ENCODE data around the gene CCT2. TPM values are rescaled to one million over a fixed set of nuclear protein-coding genes. Genes with fewer than 3 reads are reported as not detected.

CCT2 gene
- 474 and 489 TPM in 2 replicates for total RNA-seq (2014; rRNA removed; shearing (Covaris generic))
- polyA plus RNA-seq (2015; cell fraction: cytosol; rRNA removed) = 222 and 289 TPM in 2 replicates
- 275 and 406 TPM in 2 replicates for polyA plus RNA-seq (2015; cell fraction: nucleus; rRNA removed)

DNA sequence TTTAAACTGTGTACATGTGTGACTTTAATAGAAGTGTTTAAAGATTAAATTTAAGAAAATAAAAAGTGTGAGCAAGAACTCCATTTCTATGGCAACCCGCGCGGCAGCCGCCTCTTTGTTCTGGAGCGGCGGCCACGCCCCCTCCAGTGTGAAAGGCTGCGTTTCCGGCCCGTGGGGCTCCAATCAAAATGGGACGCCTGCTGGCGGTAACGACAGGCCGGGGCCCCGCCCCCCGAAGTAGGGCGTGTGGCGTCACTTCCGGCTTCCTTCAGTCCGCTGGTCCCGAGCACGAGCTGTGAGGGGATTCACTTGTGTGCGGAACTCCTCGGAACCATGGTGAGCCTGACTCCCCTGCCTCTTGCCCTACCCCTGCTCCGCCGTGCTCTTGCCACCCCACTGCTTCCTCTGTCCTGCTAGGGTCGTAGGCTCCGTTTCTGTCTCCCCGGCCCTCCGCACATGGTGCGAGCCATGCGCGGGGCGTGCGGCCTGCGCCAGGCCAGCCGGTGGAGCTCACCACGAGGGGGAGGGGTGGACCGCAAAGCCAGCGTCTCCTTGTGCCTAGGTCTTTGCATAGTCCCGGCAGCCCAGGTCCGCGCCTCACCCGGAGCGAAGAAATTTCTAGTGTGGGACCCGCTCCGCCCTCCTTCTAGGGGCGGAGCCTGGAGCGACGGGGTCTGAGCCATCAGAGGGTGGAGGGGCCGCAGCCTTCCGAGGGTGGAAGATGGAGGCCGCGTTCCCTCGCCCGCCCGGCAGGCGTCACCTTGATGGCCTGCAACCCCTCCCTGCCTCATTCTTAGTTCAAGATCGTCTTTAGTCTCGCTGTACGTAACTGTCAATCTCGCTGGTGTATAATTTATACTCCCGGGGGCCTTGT, at the start of gene CCT2:
TSS of gene CCT2 (plus strand) at position 271 of the 874 bp plus-strand sequence. CDS start at position 334, 63 bp downstream.
- in situ Hi-C loops (cut with HindIII; ENCODE audit: low pct_unique_long_range_greater_than_20kb, low sequenced_read_pairs) = no loop called here
- DNase-seq (ENCODE audit: low read depth, low spot score) = peak; percentile 96

DNA sequence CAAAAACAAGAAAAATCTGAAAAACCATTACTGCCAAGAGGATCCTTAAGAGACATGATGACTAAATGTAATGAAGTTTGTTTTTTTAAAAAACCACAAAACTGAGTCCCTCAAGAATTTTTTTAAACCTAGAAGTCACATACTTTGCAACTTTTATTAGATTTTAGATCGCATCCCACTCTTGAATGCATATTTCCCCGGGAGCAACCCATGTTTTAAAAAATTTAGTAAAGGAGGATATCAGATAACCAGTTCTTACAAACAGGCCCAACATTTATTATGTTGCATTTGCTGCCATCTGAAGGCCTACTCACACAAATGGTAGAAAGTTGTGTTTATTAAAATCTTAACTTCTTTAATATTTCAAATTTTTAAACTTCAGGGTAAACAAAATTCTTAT, 44.3 kb upstream of the CCT2 start:
- DNase-seq (ENCODE audit: low read depth, low spot score) = no peak

DNA sequence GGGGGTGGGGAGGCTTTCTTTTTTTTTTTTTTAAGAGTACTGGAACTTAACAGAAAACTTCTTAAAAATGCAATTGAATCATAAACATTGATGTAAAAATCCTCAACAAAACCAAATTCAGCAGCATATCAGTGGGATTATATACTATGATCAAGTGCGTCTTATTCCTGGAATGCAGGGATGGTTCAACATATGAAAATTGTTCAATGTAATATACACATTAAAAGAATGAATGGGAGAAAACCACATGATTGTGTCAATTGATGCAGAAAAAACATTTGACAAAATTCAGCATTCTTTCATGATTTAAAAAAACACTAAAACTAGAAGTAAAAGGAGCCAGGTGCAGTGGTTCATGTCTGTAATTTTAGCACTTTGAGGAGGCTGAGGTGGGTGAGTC, 41.2 kb upstream of the CCT2 start:
- in situ Hi-C loops (cut with HindIII; ENCODE audit: low pct_unique_long_range_greater_than_20kb, low sequenced_read_pairs) = no loop called here
- no peak for DNase-seq (ENCODE audit: low read depth, low spot score)

More for the DNA sequence above, 44.3 kb upstream of the CCT2 start:
- in situ Hi-C loops (cut with HindIII; ENCODE audit: low pct_unique_long_range_greater_than_20kb, low sequenced_read_pairs) = no loop called here

DNA sequence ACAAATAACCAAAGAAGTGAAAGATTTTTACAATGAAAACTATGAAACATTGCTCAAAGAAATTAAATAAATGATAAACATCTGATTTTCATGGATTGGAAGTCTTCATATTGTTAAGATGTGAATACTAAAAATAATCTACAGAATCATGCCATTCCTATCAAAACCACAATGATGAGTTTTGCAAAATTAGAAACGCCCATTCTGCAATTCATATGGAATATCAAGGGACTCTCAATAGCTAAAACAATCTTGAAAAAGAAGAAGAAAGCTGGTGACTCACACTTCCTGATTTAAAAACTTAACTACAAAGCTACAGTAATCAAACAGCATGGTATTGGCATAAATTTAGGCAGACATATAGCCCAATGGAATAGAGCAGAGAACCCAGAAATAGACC, 40.2 kb upstream of the CCT2 start:
- in situ Hi-C loops (cut with HindIII; ENCODE audit: low pct_unique_long_range_greater_than_20kb, low sequenced_read_pairs) = no loop called here
- no peak for DNase-seq (ENCODE audit: low read depth, low spot score)

DNA sequence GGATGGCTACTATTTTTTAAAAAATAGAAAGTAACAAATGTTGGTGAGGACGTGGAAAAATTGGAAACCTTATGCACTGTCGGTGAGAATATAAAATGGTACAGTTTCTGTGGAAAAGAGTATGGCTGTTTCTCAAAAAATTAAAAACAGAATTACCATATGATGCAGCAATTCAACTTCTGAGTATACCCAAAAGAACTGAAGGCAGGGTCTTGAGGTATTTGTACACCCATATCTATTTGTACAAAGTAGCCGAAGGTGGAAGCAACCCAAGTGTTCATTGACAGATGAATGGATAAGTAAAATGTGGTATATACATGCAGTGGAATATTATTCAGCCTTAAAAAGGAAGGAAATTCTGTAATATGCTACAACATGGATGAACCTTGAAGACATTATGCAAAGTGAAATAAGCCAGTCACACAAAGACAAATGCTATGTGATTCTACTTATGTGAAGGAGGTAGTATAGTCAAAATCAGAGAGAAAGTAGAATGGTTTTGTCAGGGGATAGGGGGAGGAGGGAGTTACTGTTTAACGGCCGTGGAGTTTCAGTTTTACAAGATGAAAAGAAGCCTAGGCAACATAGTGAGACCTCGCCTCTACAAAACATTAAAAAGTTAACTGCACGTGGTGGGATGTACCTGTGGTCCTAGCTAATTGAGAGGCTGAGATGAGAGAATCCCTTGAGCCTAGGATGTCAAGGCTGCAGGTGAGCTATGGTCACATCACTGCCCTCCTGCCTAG, 38.4 kb upstream of the CCT2 start:
- in situ Hi-C loops (cut with HindIII; ENCODE audit: low pct_unique_long_range_greater_than_20kb, low sequenced_read_pairs) = no loop called here

DNA sequence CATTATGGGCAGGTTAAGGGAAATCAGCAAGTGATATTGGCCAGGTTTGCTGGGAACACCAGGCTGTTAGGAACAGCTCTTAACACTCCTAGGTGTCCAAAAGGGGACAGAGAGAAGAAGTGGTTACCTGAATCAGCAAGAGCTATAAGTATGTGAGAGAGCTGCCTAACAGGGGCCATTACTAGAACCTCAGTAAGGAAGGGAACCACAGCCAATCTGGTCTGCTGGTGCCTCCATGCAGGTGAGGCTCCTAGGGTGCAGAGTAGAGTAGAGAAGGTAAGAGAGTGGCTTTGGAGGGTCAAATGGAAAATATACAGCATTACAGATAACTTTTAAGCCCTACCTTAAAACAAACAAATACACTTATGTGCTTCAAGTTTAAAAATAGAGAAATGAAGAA, 36.6 kb upstream of the CCT2 start:
- DNase-seq (ENCODE audit: low read depth, low spot score) = no peak
- in situ Hi-C loops (cut with HindIII; ENCODE audit: low pct_unique_long_range_greater_than_20kb, low sequenced_read_pairs) = no loop called here

More for the DNA sequence above, 38.4 kb upstream of the CCT2 start:
- DNase-seq (ENCODE audit: low read depth, low spot score) = no peak

DNA sequence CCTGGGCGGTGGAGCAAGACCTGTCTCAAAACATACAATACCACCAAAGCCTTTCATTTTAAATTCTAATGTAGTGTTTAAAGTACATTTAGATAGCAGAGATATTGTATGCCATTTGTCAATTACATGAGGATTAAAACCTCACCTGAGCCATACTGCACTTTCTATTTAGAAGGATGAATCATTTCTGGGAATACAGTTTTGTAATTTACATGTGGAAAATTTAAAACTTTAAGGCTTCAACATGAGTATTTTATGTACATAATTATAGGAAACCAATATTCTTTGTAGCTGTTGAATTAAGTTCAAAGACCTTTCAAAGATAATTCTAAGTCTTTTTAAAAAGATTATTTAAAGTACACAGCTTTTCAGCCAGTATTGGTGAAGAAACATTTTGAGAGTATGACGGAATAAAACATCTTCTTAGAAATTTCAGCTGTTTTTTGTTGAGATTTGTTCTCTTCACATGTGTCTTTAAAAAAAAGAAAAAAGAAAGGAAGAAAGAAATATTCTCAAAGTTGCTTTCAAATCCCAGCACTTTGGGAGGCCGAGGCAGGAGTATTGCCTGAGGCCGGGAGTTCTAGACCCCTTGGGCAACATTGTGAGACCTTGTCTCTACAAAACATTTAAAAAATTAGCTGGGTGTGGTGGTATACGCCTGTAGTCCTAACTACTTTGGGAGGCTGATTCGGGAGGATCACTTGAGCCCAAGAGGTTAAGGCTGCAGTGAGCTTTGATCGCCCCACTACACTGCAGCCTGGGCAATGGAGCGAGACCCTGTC, 34.5 kb upstream of the CCT2 start:
- in situ Hi-C loops (cut with HindIII; ENCODE audit: low pct_unique_long_range_greater_than_20kb, low sequenced_read_pairs) = no loop called here
- no peak for DNase-seq (ENCODE audit: low read depth, low spot score)

DNA sequence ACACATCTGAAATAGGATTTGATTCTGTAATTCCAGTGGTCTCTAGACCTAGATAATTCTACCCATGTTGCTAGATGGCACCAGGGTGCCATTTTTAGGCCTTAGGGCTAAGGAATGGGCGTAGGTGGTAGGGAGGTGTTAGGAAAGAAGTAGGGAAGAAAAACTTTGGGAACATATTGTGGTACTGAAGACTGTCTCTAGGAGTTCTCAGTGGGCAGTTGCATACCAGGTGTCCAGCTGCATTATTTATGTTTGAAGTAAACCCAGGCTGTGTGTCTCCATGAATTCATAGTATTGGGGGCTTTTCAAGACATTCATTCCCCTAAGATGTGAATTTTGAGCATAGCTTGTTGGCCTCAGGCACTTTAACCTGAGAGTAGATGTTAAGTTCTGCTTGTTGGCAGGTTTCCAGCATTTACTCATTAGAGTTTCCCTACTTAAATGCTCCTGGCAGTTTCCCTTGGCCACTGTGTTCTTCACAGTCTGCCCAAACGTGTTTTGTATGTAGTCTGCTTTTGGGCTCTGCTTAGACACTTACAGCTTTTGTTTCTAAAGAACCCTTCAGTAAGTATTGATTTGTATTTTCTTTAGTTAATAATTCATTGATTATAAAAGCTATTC, 31.5 kb upstream of the CCT2 start:
- DNase-seq (ENCODE audit: low read depth, low spot score) = peak; percentile 8
- in situ Hi-C loops (cut with HindIII; ENCODE audit: low pct_unique_long_range_greater_than_20kb, low sequenced_read_pairs) = no loop called here

DNA sequence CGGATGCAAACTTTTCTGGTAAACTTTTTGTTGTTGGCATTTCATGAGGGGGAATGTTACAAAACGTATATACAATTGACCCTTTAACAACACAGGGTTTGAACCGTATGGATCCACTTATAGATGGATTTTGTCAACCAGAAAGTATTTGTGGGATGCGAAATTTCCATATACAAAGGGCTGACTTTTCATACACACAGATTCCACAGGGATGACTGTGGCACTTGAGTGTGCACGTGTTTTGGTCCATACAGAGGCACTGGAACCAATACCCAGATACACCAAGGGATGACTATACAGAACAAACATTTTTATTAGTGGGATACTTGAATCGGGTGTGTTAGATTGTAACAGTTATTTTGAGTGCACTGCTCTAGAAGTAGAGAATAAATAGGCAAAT, 29.8 kb upstream of the CCT2 start:
- in situ Hi-C loops (cut with HindIII; ENCODE audit: low pct_unique_long_range_greater_than_20kb, low sequenced_read_pairs) = no loop called here

DNA sequence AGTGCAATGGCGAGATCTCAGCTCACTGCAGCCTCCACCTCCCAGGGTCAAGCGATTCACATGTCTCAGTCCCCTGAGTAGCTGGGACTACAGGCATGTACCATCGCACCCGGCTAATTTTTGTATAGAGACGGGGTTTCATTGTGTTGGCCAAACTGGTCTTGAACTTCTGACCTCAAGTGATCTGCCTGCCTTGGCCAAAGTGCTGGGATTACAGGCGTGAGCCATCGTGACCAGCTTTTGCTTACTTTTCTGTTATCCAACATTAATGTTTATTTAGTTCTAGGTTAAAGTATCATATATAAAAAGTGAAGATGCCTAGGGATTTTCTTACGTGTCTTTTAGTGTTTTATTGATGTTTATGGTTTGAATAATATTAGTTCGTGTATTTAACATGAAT, 28.9 kb upstream of the CCT2 start:
- DNase-seq (ENCODE audit: low read depth, low spot score) = no peak
- in situ Hi-C loops (cut with HindIII; ENCODE audit: low pct_unique_long_range_greater_than_20kb, low sequenced_read_pairs) = no loop called here

More for the DNA sequence above, 29.8 kb upstream of the CCT2 start:
- DNase-seq (ENCODE audit: low read depth, low spot score) = peak; percentile 13

DNA sequence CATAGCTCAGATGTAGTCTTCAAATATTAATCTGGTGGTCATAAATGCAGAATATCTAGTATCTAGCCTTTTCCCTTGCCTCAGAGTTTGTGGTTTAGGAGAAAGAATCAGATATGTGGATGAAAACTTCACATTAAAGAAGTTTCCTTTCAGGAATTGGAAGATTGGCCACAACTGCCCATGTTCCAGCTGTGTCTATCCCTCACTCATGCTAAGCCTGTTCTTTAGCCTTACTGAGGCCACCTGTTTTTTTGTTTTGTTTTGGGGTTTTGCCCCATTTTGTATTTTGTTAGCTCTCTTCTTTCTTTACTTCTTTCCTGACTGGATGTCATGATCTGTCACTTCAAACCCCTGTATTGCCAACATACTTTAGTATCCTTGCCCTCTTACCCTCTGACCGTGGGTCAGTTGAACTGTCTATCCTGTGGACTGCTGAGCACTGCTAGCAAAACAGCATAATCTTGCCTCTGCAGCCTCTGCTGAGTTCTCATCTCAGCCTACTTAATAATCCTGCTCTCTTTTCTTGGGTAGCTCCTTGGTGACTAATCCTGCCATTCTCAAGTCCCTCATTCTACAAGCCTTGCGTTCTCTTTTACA, 22.0 kb upstream of the CCT2 start:
- DNase-seq (ENCODE audit: low read depth, low spot score) = no peak
- in situ Hi-C loops (cut with HindIII; ENCODE audit: low pct_unique_long_range_greater_than_20kb, low sequenced_read_pairs) = no loop called here

DNA sequence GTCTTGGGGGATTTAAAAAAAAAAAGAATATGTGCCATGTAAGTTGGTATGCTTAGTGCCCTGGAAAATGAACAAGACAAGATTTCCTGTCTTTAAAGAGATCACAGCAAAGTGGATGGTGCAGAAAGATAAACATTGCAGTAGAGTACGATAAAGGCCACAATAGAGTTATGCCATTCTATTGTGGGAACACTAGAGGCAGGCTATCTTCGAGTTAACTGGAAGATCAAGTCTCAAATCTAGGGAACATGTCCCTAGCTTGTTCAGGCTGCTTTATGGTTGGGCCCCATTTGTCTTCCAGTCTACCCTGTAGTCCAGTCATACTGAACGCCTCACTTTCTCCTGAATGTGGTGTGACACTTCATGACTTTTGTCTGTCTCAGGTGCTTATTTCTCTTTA, 18.7 kb upstream of the CCT2 start:
- peak; percentile 5 for DNase-seq (ENCODE audit: low read depth, low spot score)
- in situ Hi-C loops (cut with HindIII; ENCODE audit: low pct_unique_long_range_greater_than_20kb, low sequenced_read_pairs) = no loop called here

DNA sequence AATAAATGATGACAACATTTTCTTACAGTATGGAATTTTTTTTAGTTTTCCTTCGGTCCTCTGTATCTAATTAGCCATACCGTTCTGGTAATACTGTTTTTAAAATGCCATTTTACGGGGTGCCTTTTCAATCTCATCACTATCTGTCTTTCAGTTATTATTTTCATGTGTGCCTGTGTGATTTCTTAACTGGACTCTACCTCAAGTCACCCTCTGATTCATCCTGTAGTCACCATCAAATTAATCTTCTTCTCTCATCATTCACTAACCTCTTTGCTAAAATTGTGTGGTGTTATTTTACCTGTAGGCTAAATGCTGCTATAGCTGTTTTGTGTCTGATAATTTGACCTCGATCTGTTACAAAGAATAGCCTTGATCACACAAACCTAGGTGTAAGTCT, 16.0 kb upstream of the CCT2 start:
- no peak for DNase-seq (ENCODE audit: low read depth, low spot score)
- in situ Hi-C loops (cut with HindIII; ENCODE audit: low pct_unique_long_range_greater_than_20kb, low sequenced_read_pairs) = no loop called here

DNA sequence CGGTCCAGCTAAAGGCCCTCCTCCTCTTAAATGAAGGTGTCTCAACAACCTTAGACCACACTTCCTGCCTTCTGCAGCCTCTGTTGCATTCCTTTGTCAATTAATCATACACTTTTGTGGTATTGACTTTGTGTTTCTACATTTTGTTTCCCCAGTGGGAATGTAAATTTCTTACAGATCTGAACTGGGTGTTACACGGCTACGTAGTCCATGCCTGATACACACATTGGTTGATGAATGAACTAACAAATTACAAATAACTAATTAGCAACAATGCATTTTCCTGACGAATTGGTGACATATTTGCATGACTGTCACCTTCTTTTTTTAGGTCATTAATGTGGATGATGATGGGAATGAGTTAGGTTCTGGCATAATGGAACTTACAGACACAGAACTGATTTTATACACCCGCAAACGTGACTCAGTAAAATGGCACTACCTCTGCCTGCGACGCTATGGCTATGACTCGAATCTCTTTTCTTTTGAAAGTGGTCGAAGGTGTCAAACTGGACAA, 15.2 kb upstream of the CCT2 start:
- in situ Hi-C loops (cut with HindIII; ENCODE audit: low pct_unique_long_range_greater_than_20kb, low sequenced_read_pairs) = no loop called here
- DNase-seq (ENCODE audit: low read depth, low spot score) = no peak

DNA sequence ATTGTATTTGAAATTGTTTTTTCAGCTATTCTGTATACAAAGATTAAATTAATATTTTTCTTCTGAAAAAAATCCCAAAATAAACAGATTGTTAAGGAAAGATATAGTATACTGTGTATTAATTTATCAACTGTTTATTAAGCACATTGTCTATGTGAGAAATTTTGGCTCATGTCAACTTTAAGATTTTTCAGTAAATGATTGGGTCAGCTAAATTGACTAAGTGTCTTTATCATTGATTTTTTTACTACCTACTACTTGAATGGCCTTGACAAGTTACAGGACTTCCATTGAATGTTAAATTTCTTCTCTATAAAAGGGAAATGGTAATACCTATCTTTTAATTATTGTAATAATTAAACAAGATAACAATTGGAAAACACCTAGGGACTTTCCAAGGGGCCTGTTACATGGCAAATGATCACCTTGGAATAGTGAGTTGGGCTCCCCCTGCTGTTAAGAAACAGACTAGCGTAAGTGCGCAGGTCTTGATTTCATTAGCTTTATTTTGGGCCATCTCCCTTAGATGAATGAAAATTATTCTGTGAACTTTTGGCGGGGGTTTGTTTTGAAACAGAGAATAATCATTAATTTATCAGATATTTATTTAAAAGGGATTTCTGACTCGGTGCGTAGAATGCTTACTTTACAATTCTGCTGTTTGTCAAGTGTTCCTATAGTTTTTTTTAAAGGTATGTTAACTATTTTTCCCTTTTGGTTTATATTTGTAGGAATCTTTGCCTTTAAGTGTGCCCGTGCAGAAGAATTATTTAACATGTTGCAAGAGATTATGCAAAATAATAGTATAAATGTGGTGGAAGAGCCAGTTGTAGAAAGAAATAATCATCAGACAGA, 14.5 kb upstream of the CCT2 start:
- peak; percentile 81 for DNase-seq (ENCODE audit: low read depth, low spot score)
- in situ Hi-C loops (cut with HindIII; ENCODE audit: low pct_unique_long_range_greater_than_20kb, low sequenced_read_pairs) = no loop called here

DNA sequence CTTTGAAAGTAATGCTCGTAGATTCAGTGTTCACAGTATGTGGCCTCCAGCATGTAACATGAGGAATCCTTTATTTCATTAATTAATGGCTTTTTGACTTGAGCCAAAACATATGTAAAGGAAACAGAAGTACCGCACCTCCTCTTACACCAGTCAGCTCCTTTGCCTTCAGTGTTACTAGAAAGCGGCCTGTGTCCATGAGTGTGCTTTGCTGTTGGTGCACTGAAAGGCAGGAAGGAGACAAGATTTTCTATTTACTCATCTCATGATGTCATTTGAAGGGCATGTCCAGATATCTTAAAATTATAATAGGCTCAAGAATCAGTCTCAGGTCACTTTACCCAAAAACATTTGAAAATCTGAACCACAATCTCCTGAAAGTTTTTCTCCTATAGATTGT, 9.9 kb upstream of the CCT2 start:
- in situ Hi-C loops (cut with HindIII; ENCODE audit: low pct_unique_long_range_greater_than_20kb, low sequenced_read_pairs) = no loop called here

More for the DNA sequence above, 9.9 kb upstream of the CCT2 start:
- DNase-seq (ENCODE audit: low read depth, low spot score) = no peak

All from SK-MEL-5 (cell line).